ENCODE measurements around the gene GYPA.
"Not testable (repeated sequence)": the region's sequence is repeated elsewhere in the genome, so short reads cannot be mapped to it uniquely, and the experiment has no call there.

GYPA gene

DNA sequence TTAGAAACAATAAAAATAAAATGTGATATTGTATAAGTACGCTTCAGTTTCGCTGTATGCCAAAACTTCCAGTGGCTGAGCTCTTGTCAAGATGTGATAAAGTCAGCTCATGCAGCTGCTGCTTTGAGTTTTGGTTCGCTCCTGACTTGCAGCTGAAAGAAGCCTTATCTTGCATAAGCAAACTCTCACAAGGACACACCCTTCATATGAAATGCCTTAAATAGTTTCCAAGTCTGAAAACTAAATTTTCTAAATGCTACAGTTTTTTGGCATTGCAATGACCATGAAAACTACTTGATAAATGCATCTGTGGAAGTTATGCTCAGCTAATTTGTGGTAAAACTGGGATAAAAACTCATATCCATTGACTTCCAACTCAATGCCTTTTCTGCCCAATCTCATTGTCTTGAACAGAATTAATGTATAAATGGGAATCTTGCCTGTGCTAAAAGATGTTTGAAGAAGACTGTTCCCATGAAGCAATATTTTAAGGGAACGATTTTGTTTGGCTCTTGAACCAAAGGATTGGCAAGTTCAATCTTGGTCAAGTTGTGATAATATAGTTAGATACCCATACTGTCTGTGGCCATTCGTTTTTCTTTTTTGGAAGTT is 11.7 kb downstream of the GYPA start:
- DNase-seq: not testable (repeated sequence)

DNA sequence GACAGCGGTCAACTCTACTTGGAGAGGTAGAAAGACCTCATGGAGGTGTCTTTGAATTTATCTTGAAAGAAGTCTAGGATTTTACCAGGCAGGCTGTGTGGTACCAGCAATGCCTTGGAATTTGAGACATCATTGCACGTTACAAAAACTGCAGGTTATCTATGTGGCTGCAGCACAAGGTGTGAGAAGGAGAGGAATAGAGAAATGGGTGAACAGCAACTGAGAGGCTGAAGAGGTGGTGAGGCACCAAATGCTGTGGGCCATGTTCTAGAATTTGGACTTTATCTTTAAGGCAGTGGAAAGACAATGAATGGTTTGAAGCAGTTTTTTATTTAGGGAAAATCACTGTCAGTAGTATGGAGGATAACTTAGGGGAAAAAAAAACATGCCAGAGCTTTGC is 15.4 kb downstream of the GYPA start:
- DNase-seq: not testable (repeated sequence)

DNA sequence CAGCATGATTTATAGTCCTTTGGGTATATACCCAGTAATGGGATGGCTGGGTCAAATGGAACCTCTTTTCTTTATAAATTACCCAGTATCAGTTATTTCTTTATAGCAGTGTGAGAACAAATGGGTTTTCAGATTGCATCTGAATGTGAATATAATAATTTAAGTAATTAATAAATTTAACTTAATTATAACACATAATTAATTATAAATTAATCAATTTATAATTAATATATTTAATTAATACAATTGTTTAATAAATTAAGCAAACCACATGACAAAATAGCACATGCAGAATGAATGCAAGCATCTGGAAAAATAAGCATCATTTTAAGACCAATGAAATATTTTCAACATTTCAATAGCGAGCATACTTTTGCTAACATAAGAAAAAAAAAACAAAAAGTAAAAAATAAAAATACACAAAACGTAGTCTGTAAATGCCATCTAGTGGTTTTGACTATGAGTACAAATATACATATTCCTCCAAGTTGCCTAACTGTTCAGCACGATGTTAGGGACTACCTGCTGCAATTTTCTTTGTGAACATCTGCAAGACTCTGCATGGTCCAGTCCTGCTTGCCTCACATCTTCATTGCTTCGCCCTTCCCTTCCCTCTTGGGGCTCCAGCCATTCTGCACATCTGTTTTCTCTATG is 16.4 kb downstream of the GYPA start:
- not testable (repeated sequence) for DNase-seq

DNA sequence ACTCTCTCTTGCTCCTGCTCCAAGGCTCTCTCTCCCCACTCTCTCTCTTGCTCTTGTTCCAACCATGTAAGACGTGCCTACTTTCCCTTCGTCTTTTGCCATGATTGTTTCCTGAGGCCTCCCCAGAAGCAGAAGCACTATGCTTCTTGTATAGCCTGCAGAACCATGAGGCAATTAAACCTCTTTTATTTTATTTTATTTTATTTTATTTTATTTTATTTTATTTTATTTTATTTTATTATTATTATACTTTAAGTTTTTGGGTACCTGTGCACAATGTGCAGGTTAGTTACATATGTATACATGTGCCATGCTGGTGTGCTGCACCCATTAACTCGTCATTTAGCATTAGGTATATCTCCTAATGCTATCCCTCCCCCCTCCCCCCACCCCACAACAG is 17.2 kb downstream of the GYPA start:
- not testable (repeated sequence) for DNase-seq

DNA sequence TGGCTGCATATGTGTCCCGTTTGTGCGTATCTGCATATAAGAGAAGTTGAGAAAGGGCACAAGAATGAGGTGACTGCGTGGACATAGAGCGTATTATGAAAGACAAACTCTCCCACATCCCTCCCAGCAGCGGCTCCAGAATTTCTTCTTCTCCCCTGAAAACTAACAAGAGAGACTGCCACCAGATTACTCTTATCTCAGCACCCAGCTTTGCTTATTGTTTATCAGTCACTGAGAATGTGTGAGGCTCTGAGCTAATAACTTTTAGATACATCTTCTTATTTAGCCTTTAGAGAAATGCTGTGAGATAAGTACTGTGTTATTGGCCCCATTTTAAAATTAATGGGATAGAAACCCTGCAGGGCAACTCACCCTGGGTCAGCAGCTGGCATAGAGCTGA is 20.8 kb downstream of the GYPA start:
- not testable (repeated sequence) for DNase-seq

DNA sequence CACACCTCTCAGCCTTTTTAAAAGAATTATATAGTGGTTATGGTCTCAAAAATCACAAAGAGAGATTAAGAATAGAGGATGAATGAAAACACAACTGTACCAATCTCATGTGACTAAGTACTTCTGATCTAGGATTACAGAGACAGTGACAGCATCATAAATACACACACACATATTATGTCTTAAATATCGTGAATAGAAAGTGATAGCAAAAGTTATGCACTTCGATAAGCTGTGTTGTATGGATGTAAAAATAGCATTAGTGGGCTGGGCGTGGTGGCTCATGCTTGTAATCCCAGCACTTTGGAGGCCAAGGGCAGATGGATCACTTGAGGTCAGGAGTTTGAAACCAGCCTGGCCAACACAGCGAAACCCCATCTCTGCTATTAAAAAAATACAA is 25.0 kb downstream of the GYPA start:
- no peak for DNase-seq

DNA sequence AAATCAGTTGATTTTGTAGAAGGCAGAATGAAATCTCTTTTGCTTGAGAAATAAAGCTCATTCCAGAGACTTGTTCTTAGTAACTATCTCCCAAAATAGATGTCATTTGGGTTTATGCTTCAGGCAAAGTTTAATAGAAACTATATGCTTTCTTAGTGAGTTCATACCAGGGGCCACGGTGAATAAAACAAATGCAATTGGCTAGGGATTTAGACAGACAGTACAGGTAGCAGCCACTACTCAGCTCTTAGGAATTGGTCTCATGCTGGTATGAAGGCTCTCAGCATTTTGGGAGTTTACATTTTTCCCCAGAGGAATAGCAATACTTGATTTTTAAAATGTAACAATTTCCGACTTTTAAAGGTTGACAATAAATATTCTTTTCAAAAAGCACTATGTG is 27.0 kb downstream of the GYPA start:
- DNase-seq: no peak

DNA sequence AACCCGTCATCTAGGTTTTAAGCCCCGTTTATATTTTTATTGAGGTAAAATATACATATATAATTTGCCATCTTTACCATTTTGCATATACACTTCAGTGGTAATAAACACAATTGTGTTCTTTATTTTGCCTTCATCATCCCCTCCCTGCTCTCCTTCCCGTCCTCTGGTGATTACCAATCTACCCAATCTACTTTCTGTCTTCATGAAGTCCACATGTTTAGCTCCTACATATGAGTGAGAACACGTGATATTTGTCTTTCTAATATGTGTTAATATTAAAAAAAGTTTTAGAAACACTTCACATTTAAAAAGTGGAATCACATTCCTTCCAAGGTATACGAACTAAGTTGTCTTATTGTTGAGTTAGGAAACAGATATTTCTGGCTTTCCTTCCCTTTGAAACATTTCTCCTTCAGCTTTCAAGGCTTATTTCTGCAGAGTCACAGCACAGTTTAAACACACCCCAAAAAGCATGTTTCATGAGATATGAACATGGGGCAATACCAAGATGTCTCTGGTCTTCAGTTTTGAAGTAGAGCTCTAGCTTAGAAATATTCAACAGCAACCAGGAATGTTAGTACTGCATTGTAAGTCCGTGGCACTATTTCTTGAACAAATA is 35.9 kb downstream of the GYPA start:
- DNase-seq: no peak

DNA sequence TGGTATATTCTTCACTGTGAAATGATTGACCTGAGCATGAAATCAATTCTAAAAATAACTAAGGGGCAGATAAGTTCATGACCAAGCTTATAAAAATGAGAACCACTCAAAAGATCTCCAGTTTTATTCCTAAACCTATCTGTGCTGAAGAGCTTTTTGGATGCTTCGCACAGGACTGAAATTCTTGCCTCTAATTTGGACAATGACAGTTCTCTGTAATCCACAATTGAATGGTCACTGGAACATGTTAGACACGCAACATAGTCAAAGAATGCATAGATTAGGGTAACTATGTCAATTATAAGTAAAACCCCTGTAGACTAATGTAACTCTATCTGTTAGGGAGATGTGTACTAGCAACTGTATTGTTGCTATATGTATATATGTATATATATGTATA is 42.7 kb downstream of the GYPA start:
- not testable (repeated sequence) for DNase-seq

DNA sequence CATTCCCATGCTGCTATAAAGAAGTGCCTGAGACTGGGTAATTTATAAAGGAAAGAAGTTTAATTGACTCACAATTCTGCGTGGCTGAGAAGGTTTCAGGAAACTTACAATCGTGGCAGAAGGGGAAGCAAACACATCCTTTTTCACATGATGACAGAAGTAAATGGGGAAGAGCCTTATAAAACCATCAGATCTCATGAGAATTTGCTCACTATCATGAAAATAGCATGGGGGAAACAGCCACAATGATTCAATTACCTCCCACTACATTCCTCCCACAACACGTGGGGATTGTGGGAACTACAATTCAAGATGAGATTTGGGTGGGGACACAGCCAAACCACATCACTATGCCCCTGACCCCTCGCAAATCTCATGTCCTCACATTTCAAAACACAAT is 46.5 kb downstream of the GYPA start:
- DNase-seq: not testable (repeated sequence)

DNA sequence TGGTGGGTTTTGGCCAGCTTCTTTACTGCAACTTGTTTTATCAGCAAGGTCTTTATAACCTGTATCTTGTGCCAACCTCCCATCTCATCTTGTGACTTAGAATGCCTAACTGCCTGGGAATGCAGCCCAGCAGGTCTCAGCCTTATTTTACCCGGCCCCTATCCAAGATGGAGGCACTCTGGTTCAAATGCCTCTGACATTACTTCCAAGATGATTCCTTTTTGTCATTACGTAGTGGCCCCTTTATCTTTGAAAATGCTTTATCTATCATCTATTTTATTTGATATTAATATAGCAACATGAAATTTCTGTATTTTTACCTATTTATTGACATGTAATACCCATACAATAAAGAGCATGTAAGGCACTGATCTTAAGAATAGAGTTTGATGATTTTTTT is 49.3 kb downstream of the GYPA start:
- DNase-seq: not testable (repeated sequence)

DNA sequence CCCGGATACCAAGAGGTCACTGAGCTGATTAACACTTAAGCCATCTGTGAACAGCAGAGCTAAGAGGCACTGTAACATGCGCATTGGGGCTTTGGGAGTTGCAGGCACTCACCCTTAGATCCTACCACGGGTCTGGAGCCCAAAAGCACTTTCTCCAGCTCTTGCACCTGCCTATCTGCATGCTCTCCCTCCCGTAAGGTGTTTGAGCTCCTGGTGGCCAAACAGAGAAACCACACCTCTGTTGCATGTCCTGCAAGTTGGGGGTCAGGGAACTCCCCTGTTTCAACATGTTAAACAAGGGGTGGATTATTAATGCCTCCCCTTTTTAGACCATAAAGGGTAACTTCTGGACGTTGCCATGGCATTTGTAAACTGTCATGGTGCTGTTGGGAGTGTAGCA is 49.8 kb downstream of the GYPA start:
- DNase-seq: no peak

DNA sequence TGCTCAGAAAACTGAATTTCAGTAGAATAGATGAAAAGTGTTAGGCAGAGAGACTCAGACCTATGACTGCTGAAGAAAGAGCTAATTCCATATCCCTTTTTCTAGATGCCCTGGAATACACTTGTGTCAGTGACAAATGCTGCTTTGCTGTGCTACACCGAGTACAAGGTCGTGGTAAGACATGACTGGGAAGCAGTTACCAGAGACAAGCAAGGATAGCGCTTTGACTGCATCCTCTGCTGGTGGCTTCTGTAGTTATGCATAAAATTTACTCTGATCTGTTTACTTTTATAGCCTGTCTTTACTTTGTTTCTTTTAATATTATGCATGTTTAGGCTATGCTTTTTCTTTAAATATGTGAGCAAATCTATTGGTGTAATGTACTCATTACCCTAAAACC is 58.5 kb downstream of the GYPA start:
- DNase-seq: not testable (repeated sequence)

DNA sequence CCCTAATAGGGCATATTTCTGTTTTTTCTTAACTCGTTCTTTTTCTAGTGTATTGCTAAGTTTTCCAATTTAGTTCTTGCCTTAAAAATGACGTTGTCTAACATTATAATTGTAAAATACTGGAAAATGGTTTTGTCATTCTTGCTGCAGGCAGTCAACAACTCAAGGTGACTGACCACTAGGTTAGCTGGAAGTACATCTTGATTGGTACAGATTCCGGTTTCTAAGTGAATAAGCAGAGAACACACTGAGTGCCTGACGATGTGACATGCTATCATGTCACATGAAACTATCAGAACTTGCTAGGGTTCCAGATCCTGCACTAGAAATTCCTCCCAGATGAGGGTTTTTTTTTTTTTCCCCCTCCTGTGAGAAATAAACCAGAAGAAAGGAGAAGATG is 60.4 kb downstream of the GYPA start:
- DNase-seq: not testable (repeated sequence)

DNA sequence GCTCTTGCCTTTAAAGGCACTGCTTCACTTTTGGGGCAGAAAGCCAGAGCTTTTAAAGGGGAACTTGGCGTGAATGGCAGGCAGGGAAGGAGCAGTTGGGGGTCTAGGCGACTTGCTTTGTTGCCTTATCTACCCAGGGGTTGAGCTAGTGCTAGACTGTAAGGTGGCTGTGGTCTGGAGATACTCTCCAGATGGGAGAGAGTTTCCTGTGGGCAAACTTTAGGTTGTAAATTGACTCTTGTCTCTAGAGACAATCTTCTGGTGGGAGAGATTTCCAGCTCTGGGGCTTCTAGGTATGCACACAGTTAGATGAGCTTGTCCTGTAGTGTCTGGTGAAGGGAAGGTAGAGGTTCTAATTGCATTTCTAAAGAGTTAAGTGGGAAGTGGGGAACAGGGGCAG is 61.8 kb downstream of the GYPA start:
- DNase-seq: not testable (repeated sequence)

DNA sequence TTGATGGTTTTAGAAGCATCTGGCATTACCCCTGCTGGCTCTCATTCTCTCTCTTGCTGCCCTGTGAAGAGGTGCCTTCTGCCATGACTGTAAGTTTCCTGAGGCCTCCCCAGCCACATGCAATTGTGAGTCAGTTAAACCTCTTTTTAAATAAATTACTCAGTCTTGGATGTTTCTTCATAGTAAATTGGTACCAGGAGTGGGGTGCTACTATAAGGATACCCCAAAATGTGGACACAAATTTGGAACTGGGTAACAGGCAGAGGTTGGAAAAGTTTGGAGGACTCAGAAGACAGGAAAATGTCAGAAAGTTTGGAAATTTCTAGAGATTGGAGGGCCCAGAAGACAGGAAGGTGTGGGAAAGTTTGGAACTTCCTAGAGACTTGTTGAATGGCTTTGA is 79.0 kb downstream of the GYPA start:
- not testable (repeated sequence) for DNase-seq

DNA sequence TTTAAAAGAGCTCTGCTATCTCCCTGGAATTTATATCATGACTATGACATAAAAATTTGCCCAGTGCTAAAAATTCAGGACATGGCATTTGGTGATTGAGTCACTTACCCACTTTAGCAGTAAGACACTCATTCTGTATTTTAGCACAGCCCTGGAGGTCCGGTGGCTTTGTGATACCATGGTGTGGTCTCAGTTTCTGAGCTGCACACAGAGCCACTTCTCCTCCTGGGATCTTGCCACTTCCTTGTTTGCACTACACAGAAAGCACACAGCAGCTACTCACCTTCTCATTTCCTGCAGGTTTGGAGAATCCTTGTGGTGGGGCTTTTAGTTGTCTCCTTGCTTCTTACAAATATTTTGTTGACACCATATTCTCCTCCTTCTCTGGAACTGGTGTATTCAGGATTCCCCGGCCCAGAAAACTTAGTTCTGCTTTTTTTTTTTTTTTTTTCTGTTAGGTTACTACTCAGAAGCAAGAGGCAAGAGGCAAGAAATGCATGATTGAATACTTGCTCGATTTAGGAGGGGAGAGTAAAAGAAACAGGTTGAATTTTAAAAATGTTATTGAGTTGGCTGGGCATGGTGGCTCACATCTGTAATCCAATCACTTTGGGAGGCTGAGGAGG is 80.2 kb downstream of the GYPA start:
- not testable (repeated sequence) for DNase-seq

All from activated CD4-positive, alpha-beta T cell treated with anti-CD3 and anti-CD28 coated beads, Interleukin-2, amount 50 U/mL, for 4 hours (primary cell).